Activated CD8-positive, alpha-beta memory T cell treated with anti-CD3 and anti-CD28 coated beads, Interleukin-2, amount 50 U/mL, for 48 hours (primary cell): ENCODE measurements around the gene PPP4R3B.
A peak's percentile ranks its signal among the peaks of the same experiment; 100 is the strongest.
"Not testable (repeated sequence)": the region's sequence is repeated elsewhere in the genome, so short reads cannot be mapped to it uniquely, and the experiment has no call there.

ENCODE experiments used
- DNase-seq: peaks from one replicate; pipeline ENCODE4 v3.0.0-alpha.2; 2020

Gene PPP4R3B

GRCh38 chr2:55617175-55618024 lies at the start of gene PPP4R3B:
PPP4R3B (minus strand) TSS chr2:55617622; CDS start chr2:55617285, 337 bp downstream.
- DNase-seq = peak; percentile 96

GRCh38 chr2:55653255-55653654 lies 35.8 kb upstream of the PPP4R3B start:
- no peak for DNase-seq

GRCh38 chr2:55649211-55649610 lies 31.8 kb upstream of the PPP4R3B start:
- DNase-seq = no peak

GRCh38 chr2:55636831-55637230 lies 19.4 kb upstream of the PPP4R3B start:
- no peak for DNase-seq

GRCh38 chr2:55628931-55629330 lies 11.5 kb upstream of the PPP4R3B start:
- DNase-seq = no peak

- no peak for DNase-seq
Measured at GRCh38 chr2:55627915-55628314, 10.5 kb upstream of the PPP4R3B start.

GRCh38 chr2:55621802-55622201 lies 4.4 kb upstream of the PPP4R3B start:
- no peak for DNase-seq

- DNase-seq = peak; percentile 56
Measured at GRCh38 chr2:55620123-55620779, 2.8 kb upstream of the PPP4R3B start.

GRCh38 chr2:55618275-55619055 lies 1.0 kb upstream of the PPP4R3B start:
- peak; percentile 67 for DNase-seq

GRCh38 chr2:55618025-55618274 lies 528 bp upstream of the PPP4R3B start:
- no peak for DNase-seq

GRCh38 chr2:55616551-55617174 lies 759 bp downstream of the PPP4R3B start:
- peak; percentile 61 for DNase-seq

GRCh38 chr2:55611997-55612396 lies 5.4 kb downstream of the PPP4R3B start:
- DNase-seq = no peak

GRCh38 chr2:55610954-55611743 lies 6.3 kb downstream of the PPP4R3B start:
- DNase-seq = no peak

GRCh38 chr2:55609938-55610578 lies 7.4 kb downstream of the PPP4R3B start:
- no peak for DNase-seq

GRCh38 chr2:55609193-55609794 lies 8.1 kb downstream of the PPP4R3B start:
- no peak for DNase-seq

- no peak for DNase-seq
Measured at GRCh38 chr2:55607717-55608116, 9.7 kb downstream of the PPP4R3B start.

- DNase-seq = no peak
Measured at GRCh38 chr2:55604027-55604565, 13.3 kb downstream of the PPP4R3B start.

GRCh38 chr2:55601849-55602248 lies 15.6 kb downstream of the PPP4R3B start:
- no peak for DNase-seq

- DNase-seq = no peak
Measured at GRCh38 chr2:55598056-55598795, 19.2 kb downstream of the PPP4R3B start.

GRCh38 chr2:55596795-55597194 lies 20.6 kb downstream of the PPP4R3B start:
- DNase-seq = not testable (repeated sequence)
